Endothelial cell (in vitro differentiated cells): ENCODE data around the gene MAML3. TPM values are rescaled to one million over a fixed set of nuclear protein-coding genes. Genes with fewer than 3 reads are reported as not detected.

Source experiments
- DNase-seq: peaks from one replicate; pipeline ENCODE4 v3.0.0; 2021; ENCODE audit warnings: low spot score
- H3K27ac Mint-ChIP-seq: one replicate; pipeline ENCODE4 v1.8.0; 2021; ENCODE audit warnings: mixed read lengths, inconsistent platforms; ENCODE audit not compliant: unreplicated experiment
- H3K27me3 Mint-ChIP-seq: one replicate; pipeline ENCODE4 v1.8.0; 2021; ENCODE audit warnings: mild to moderate bottlenecking, moderate library complexity, mixed read lengths, inconsistent platforms; ENCODE audit not compliant: unreplicated experiment
- H3K36me3 Mint-ChIP-seq: one replicate; pipeline ENCODE4 v1.8.0; 2021; ENCODE audit warnings: mild to moderate bottlenecking, low read depth, mixed read lengths, inconsistent platforms; ENCODE audit not compliant: unreplicated experiment
- H3K4me1 Mint-ChIP-seq: one replicate; pipeline ENCODE4 v1.8.0; 2021; ENCODE audit warnings: mild to moderate bottlenecking, mixed read lengths, inconsistent platforms; ENCODE audit not compliant: unreplicated experiment
- H3K4me3 Mint-ChIP-seq: one replicate; pipeline ENCODE4 v1.8.0; 2021; ENCODE audit warnings: mild to moderate bottlenecking, mixed read lengths, inconsistent platforms; ENCODE audit not compliant: unreplicated experiment
- H3K9me3 Mint-ChIP-seq: one replicate; pipeline ENCODE4 v1.8.0; 2021; ENCODE audit warnings: mixed read lengths, inconsistent platforms; ENCODE audit not compliant: unreplicated experiment
- total RNA-seq: library from RNA; stranded (reverse); fragmentation: NEBNext Ultra II Directional; extraction: Animal tissue kit (Norgen Biotek cat#: 25700); gene quantifications from one replicate; pipeline ENCODE4 v1.2.1, GENCODE V29; 2021; ENCODE audit not compliant: unreplicated experiment
- TF ChIP-seq, protein P1 (sequence below): fragments of 200-600 bp; sonication (generic); IDR thresholded peaks from one replicate; pipeline ENCODE4 v1.5.0; 2021; ENCODE audit warnings: antibody characterized with exemption; ENCODE audit not compliant: unreplicated experiment

MAML3 gene
- total RNA-seq, 1 donor from 2014 or later: 31.0 TPM

DNA sequence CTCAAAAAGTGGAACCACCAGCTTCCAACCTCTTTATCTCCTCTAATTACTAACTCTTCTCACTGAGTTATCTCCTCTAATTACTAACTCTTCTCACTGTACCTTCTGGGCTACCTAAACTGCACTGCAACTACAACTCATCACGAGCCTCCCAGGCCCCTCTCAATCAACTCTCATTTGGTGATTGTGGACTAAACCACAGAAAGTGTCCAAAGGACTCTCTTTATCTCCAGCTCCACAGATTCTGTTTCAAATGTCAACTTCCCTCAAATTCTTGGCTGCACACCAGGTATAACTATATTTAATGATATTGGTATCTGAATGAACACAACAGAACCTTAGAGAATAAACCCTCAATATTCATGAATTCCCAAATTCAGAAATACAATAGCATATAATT is 182.9 kb downstream of the MAML3 start:
- Mint-ChIP-seq H3K9me3 (no peaks in the 10 kb centered on the region), H3K4me3 (no peak overlapping the region), H3K27ac (no peak overlapping the region), H3K27me3 (peaks cover 2% of the 10 kb centered on the region), H3K36me3 (no peaks in the 10 kb centered on the region), H3K4me1 (peaks cover 27% of the 10 kb centered on the region)
- TF ChIP-seq, protein P1, sequence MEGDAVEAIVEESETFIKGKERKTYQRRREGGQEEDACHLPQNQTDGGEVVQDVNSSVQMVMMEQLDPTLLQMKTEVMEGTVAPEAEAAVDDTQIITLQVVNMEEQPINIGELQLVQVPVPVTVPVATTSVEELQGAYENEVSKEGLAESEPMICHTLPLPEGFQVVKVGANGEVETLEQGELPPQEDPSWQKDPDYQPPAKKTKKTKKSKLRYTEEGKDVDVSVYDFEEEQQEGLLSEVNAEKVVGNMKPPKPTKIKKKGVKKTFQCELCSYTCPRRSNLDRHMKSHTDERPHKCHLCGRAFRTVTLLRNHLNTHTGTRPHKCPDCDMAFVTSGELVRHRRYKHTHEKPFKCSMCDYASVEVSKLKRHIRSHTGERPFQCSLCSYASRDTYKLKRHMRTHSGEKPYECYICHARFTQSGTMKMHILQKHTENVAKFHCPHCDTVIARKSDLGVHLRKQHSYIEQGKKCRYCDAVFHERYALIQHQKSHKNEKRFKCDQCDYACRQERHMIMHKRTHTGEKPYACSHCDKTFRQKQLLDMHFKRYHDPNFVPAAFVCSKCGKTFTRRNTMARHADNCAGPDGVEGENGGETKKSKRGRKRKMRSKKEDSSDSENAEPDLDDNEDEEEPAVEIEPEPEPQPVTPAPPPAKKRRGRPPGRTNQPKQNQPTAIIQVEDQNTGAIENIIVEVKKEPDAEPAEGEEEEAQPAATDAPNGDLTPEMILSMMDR: no peak
- DNase-seq: no peak

DNA sequence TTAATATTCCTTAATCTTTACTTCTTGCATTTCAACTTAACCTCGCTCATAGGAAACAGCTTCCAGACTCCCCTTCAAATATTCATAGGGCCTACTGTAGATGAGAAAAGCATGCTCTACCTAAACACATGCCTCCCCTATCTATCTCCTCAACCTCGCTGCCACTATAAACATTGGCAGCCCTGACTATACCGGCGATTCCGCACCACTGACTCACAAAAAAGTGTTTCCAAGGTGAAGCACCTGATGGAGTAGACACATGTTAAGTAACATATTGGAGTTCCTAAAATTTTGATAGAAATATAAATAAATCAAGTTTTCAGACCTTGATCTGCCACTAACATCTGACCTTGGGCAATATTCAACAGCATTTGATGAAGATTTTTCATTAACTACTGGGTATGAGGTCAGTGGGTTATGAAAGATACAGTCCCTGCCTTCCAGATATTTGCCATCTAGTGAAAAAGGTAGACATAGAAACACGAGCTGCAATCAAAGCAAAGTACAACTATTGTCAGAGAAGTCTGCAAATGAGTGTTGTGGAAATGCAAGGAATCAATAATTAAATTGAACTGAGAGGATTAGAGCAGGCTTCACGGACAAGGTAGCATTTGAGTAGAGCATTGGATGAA is 184.2 kb downstream of the MAML3 start:
- DNase-seq: no peak
- peaks cover 19% of the 10 kb centered on the region for H3K4me1 Mint-ChIP-seq
- H3K4me3 Mint-ChIP-seq: no peak overlapping the region
- no peaks in the 10 kb centered on the region for H3K36me3 Mint-ChIP-seq
- H3K27me3 Mint-ChIP-seq: peaks cover 1% of the 10 kb centered on the region
- no peak overlapping the region for H3K27ac Mint-ChIP-seq
- H3K9me3 Mint-ChIP-seq: no peaks in the 10 kb centered on the region
- TF ChIP-seq, protein P1: no peak

DNA sequence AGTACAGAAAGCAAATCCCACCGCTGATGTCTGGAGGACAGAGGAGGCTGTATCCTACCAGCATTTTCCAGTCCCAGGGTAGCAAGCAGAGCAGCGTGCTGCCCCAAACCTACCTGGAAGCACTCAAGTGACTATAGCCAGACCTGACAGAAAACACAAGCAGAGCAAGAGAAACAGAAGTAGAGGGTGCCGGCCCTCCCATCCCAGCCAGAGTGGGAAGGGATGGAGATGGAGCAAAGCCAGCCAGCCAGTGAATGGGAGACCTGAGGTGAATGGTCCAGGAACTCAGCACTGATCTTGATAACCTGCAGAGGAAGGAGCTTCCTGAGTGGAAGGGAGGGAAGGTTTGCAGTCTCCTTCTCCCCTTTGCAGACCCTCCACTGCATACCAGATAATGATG is 185.2 kb downstream of the MAML3 start:
- DNase-seq: no peak
- H3K9me3 Mint-ChIP-seq: no peaks in the 10 kb centered on the region
- no peak overlapping the region for H3K27ac Mint-ChIP-seq
- no peaks in the 10 kb centered on the region for H3K36me3 Mint-ChIP-seq
- TF ChIP-seq, protein P1: no peak
- no peak overlapping the region for H3K4me3 Mint-ChIP-seq
- H3K27me3 Mint-ChIP-seq: no peaks in the 10 kb centered on the region
- peaks cover 20% of the 10 kb centered on the region for H3K4me1 Mint-ChIP-seq

DNA sequence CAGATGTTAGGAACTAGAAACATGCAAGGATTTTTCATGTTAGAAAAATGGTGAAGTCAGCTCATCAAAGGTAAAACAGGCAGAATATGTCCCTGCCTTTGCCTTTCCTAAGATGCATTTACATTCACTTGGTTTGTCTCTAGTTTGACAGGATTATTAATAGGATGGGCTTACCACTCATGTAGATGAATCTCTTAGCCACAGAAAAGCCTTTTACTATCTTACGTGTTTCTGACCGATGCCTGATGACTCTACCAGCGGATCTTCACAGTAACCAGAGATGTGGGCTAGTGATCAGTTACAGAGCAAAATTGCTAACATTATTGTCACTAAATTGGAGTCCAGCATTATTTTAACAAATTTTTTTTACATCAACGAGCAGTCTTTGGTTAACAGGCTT is 187.6 kb downstream of the MAML3 start:
- H3K9me3 Mint-ChIP-seq: no peaks in the 10 kb centered on the region
- H3K36me3 Mint-ChIP-seq: no peaks in the 10 kb centered on the region
- DNase-seq: no peak
- no peak overlapping the region for H3K27ac Mint-ChIP-seq
- no peak overlapping the region for H3K4me3 Mint-ChIP-seq
- no peaks in the 10 kb centered on the region for H3K27me3 Mint-ChIP-seq
- TF ChIP-seq, protein P1: no peak
- H3K4me1 Mint-ChIP-seq: peaks cover 23% of the 10 kb centered on the region

DNA sequence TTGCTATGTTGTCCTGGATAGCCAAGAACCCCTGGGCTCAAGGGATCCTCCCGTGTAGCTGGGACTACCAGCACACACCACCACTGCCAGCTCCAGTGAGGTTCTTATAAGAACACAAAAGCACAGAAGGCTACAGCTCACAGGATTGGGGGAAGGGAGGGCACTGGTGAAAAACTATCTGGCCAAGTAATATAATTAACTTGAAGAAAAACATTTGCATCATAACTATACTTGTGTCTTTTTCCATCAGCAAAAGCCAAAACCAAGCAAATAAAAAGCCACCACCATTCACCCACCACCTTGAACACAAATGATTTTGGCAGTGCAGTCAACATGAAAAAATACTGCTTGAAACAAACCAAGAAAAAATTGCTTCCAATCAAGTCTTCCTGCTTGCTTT is 188.2 kb downstream of the MAML3 start:
- TF ChIP-seq, protein P1: no peak
- Mint-ChIP-seq H3K27me3 (peaks cover 2% of the 10 kb centered on the region), H3K4me3 (no peak overlapping the region), H3K27ac (no peak overlapping the region), H3K4me1 (peaks cover 29% of the 10 kb centered on the region), H3K36me3 (no peaks in the 10 kb centered on the region), H3K9me3 (no peaks in the 10 kb centered on the region)
- DNase-seq: no peak
